ENCODE measurements around the gene BCAR3.
"Not testable (repeated sequence)": the region's sequence is repeated elsewhere in the genome, so short reads cannot be mapped to it uniquely, and the experiment has no call there.

The BCAR3 gene

DNA sequence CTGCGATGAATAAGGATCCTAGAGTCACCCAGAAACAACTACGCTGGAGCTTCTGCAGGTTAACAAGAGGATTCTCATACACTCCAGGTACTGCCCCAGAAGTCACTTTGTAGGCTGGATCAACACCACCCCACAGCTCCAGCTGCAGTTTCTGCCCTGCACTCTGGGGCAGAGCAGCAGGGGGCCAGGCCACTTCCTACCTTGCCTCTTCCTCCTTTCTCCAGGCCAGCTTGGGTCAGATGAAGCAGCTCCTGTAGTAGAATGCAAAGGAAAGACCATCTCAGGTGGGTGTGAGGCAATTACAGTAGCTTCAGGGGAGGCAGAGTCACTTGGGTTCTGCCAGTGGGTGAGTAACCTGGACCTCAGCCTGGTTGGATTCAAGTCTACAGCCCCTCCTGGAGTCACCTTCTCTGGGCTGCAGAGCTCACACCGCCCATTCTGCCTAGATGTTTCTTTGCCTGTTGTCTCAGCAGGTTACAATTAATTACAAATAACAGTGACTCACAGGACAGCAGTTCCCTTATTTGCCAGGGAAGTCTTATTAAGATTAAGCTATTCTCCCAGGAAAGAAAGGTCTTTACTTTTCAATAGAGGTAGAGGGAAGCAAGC is 24.4 kb upstream of the BCAR3 start:
- no peak for DNase-seq (ENCODE audit: low spot score)

DNA sequence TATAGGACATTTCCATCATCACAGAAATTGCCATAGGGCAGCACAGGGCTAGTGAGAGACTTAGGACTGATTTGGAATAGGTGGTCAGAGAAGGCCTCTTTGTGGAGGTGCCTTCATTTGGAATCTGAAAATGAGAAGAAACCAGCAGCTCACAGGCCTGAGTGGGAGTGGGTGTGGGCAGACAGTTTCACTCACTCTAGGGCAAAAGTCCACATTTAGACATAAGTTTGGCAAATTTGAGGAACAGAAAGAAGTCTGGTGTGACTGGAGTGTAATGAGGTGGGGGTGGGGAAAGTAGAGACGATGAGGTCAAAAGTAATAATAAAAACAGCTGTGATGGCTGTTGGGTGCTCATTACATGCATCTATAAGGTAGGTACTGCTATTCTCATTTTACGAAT is 22.4 kb upstream of the BCAR3 start:
- no peak for DNase-seq (ENCODE audit: low spot score)

DNA sequence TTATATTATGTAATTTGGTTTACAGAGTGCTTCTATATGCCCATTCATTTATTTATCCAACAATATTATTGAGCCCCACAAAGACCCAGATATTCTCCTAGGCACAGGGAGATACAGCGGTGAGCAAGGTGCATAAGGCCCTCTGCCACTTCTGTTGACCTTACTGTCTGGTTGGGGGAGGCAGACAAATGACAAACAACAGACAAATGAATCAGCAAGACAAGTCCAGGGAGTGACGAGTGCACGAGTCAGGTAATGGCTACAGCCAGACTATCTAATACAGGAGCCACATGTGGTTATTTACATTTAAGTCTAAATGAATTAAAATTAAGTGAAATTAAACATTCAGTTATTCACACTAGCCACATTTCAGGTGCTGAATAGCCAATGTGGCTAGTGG is 22.0 kb upstream of the BCAR3 start:
- DNase-seq (ENCODE audit: low spot score): no peak

DNA sequence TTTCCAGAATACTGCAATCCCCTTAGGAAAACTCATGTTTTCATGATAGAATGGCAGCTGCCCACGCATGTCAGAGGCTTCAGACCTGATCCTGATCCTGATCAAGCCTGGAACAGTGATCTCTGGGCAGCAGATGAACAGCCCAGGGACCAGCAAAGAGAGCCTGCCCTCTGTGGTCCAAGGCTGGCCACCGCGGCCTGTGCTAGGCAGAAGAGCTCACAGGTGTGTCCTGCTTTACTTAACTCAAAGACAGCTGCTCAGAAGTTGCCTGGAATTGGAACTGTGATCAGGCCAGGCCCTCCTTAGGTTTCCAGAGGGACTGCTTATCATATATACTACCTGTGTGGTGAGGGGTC is 21.2 kb upstream of the BCAR3 start:
- DNase-seq (ENCODE audit: low spot score): no peak

DNA sequence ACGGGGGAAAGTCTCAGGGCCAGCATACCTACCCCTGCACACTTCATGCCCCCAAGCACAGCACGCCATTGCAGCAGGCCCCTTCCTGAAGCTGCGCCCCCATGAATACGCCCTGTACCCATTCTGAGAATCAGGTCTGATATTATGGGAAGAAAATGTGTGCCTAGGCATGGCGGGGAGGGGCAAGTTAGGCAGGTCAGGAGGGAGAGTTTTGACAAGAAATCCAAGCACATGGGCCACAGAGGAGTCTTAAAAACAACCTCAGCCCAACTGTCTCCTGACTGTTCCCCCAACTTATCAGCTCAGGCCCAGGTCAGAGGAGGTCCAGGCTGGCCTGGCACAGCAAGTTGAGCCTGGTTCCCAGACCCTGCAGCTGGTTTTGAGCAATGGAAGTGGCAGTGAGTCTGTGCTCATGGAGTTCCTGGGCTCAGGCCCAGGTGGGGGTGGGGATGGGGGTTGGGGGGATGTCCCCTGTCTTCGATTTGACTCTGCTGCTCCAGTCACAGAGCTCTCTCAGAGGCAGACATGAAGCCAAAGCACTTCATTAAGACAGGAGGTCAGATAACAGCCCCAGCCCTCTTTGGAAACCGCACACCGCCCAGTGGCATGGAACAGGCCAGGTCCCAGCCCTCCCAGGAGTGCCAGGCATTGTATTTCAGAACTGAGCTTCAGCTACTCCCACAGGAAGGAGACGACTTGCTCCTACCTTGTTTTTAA is 20.6 kb upstream of the BCAR3 start:
- DNase-seq (ENCODE audit: low spot score): no peak

DNA sequence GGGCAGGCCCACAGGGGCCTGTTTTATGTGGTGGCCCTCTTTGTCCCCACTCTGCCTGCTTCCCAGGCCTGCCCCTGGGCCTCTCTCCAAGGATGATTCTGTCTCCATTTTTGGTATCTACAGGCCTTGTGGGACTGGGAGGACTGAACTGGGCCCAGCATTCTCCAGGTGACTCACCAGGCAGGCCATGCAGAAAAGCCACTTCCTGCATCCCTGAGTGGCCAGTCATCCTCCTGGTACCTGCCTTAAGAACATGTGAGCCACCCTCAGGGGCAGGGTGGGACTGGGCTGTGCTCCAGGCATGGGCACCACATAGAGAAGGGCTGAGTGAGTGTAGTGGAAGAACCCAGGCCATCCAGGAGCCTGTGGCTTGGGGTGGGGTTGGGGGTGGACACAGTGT is 20.0 kb upstream of the BCAR3 start:
- DNase-seq (ENCODE audit: low spot score): peak; percentile 95

DNA sequence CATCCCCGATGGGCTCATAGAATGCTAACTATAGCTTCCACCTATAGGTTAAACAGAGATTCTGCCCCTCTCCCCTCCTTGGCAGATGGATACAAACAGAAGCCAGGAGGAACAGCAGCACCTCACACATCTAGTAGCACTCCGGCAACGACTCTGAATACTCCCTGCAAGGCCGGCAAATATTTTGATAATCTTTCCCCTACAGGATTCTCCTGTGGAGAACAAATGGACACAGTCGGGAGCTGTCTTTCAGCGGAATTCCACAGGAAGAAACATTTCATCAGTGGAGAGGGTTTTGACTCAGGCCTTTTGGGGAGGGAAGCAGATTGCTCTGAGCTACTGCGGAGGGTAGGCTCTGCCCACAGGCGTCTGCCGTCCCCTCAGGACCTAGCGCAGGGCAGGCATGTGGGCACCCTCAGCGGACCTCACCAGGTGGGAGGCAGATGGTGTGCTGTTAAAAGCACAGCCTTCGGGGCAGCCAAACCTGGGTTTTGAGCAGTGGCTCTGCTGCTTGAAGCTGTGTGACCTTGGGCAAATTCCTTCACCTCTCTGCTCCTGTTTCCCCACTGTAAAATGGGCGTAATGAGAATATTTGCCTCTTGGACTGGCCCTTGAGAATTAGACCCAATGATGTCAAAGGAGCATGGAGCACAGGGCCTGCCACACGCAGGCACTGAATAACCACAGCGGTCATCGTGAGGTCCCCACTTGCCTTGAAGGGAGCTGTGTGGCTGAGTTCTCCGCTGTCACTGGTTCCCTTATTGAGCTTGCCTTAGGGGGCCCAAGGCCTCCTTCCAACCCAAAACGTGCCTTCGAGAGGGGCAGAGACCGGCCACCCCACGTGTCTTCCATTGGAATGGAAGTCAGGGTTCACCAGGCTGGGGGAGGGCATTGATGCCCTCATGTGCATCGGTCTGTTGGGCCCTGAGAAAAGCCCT is 19.2 kb upstream of the BCAR3 start:
- no peak for DNase-seq (ENCODE audit: low spot score)

DNA sequence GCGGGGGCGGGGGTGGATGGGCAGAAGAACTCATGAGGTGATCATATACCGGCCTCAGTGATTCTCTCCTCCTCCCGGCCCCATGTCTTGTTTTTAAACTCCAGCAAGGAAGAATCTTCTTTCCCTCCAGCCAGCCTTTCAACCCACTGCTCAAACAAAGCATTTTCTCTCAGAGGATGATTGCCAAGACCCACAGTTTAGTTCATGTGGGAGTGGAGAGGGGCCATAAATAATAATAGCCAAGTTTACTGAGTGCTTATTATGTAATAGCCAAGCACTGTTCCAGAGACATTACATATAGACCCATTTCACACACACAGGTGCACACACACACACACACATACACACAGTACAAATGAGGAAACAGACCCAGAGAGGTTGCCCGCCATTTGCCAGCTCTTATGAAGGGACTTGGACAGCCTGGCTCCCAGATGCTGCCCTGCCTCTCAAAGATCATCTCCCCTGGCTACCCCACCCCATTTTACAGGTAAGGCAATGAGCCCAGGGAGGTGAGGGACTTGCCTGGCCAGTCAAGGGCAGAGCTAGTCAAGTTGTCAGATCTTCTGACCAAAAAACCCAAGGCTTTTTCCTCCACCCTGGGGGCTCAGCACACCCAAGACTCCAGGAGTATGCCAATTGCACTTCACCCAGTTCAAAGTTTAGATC is 18.0 kb upstream of the BCAR3 start:
- DNase-seq (ENCODE audit: low spot score): no peak

DNA sequence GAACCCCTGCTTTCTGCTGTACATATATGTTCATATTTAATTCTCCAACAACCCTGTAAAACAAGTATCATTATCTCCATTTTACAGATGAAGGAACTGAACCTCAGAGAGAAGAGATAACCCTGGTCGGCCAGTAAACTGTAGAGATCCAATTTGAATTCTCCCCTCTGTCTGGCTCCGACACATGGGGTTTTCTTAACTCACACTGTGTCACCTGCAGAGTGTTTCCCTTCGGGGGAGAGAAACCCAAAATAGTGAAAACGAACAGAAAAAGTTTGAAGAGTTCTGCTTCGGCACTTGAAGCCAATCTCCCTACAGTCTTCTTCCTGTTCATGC is 17.4 kb upstream of the BCAR3 start:
- no peak for DNase-seq (ENCODE audit: low spot score)

DNA sequence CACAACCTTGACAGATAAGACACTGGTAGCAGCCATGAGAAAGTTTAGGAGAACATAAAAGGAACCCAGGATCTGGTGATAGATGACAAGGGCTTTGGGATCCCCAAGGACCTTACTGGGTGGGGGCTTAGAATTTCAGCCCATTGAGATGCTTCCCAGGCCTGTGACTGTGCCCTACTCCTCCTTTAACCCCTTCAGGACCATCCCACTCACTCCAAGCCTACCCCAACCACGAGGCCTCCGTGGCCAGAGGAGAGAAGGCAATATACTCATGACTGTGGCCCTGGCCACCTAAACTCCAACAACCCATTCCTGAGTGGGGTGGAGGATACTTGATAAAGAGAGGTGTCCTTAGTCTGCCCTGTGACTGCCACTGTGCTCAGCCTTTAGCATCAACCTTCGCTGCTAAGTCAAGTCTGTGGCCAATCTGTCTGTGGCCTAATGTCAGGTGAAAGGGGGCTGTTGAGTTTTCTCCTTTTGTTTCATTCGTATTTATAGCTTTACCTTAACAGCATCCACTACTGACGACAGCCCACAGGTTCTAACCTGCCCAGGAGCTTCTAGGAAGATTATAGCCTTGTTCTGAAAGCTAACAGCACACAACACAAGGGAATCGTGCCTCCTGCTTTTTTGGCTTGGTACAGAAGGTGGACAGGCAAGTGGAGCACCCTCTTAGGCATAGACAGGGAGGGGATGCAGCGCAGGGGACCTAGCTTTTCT is 16.9 kb upstream of the BCAR3 start:
- DNase-seq (ENCODE audit: low spot score): no peak

DNA sequence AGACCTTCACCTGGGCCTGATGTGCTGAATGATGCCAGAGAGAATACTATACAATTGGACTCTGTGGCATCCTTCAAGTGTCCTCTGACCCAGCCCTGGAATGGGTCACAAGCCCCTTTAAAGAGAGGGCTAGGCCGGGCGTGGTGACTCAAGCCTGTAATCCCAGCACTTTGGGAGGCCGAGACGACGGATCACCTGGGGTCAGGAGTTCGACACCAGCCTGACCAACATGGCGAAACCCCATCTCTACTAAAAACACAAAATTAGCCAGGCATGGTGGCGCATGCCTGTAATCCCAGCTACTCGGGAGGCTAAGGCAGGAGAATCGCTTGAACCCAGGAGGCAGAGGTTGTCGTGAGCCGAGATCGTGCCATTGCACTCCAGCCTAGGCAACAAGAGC is 15.9 kb upstream of the BCAR3 start:
- not testable (repeated sequence) for DNase-seq (ENCODE audit: low spot score)

DNA sequence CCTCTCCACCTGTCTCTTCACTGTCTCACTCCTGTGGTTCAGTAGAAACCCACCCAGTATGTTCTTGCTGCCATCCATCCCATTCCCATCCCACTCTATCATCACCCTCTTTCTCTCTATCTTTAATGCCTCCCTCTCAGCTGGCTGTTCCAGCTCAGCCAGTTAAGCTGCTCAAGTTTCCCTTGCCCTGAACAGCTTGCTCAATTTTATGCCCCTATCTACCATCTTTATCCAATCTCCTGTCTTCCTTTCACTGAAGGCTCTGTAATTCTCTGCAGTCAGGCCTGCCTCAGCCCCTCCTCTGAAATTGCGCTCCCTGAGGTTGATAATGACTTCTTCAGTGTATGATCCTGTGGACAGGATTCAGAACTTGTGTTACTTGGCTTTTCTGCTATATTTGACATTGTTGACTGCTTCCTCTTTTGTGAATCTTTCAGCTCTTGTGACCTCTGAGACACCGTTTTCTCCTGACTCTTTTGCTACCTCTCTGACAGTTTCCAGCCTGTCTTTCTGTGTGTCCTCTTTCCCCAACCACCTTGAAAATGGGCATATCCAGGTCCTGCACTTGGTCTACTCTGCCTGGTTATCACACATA is 13.9 kb upstream of the BCAR3 start:
- no peak for DNase-seq (ENCODE audit: low spot score)

DNA sequence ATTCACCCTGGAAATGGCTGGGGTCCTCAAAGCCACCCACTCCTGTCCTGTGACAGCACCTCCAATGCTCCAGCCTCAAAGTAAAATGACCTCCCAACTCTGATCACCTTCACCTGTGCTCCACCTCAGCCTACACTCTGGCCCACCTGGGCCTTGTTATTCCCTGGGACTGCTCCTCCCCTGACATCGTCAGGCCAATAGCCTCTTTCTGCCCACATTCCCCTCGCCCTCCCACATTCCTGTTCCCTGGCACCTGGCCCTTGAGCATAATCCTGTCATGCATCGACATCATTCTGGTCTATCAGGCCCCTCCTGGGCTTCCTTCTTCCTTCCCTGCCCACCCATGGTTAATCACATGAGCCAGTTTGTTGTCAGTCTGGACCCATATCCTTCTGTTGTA is 13.2 kb upstream of the BCAR3 start:
- no peak for DNase-seq (ENCODE audit: low spot score)

DNA sequence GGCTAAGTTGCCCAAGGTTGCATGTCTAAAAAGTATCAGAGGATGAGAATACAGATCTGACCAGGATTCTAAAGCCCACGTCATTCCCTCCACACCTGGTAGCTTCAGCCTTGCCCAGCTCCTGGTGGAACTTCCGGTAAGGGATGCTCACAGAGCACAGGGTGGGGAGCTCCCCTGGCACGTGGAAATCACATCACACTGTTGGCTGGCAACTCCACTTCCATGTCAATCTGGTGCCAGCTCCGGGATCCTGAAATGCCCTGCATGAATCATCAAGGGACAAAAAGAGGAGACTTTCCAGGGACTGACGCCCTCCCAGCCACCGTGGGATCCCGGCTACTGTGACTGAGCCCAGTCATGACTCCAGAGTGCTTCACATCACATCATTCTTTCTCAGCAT is 12.4 kb upstream of the BCAR3 start:
- no peak for DNase-seq (ENCODE audit: low spot score)

DNA sequence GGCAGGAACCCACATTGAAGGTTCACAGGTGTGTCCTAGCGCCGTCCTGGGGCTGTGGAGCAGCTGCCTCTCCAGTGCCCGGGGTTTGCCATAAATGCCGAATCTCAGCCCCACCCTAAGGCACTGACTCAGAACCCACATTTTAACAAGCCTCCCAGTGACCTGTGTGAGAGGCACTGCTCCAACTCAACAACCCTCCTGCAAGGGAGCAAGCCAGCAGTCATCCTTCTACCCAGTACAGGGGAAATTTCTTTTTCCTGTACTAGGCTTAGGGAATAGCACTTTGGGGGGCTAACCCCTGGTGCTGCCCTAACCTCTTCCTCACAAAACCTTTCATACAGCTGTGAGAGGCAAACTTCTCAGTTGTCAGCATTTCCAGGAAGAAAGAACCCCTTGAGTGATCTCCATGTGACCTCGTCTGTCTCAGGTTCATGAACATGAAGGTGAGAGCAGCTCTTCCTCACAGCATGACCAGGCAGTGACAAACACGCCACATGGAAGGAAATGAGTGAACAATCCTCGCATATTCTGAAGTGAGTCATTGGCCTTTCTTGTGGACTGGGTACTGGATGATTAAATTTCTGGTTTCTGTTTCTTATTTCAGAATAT is 11.4 kb upstream of the BCAR3 start:
- peak; percentile 79 for DNase-seq (ENCODE audit: low spot score)

DNA sequence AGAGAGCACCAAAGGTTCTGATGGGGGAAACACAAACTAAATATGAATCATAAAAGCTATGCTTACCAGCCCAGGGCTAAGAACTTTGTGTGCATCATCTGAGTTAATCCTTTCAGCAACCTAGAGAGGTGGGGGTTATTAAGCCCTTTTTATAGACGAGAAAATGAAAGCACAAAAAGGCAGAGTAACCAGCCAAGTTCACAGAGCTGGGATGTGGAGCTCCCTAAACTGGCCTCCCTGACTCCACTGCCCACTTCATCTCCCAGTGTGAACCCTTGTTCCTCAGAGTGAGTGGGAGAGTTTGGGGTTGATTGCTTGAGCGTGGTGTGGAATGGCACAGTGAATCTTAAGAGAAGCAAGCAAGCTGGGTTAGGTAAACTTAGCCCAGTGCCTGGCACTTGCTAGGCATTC is 10.8 kb upstream of the BCAR3 start:
- no peak for DNase-seq (ENCODE audit: low spot score)

DNA sequence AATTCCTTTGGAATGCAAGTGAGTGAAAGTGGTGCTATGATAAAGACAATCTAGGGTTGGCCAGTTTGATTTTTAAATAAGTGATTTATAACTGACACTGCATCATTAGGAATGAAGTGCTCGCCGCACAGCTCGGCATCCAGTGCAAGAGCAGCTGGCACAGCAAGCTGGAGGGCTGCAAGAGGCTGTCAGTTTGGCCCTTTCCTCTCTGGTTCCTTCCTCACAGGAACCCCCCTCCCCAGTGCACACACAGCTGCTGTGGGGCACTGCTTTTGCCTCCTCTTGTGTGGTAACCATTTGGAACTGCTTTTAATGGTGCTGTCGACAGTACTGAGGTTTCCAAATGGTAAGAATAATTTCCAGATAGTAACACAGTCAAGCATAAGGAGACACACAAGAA is 10.4 kb upstream of the BCAR3 start:
- DNase-seq (ENCODE audit: low spot score): no peak

DNA sequence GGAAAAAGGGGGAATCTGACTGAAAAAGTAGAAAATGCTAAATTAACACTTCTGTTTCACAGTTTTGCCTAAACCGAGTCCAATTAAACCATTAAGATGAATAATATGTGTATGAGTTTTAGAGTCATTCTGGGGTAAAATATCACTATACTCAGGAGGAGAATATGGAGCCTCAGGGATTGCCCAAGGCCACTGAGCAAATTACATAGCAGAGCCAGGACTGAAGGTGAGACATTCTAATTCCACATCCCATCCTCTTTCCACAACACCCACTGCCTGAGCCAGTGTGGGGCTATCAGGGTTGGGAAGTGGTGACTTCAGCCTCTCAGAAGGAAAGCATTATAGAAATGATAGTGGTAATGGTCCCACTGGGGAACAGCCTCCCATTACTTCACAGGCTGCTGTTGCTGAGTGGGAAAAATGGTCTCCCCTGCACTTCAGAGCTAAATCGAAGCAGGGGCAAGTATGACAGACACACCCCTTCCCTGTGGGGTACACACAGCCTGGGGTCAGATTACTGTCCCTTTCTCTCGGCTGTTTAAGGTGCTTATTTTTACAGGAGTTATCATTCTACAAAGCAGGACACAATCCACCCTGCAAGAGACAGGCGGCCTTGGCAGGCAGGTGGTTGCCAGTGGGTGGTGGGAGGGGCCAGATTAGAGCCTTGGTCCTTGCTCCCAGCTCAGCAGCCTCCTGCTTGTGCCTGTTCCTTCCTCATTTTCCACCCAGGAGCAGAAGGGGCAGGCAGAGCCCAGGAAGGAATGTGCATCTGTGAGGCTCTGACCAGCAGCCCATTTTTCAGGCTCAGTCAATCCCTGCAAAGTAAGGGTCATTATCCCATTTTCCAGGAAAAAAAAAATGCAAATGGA is 9.5 kb upstream of the BCAR3 start:
- no peak for DNase-seq (ENCODE audit: low spot score)

DNA sequence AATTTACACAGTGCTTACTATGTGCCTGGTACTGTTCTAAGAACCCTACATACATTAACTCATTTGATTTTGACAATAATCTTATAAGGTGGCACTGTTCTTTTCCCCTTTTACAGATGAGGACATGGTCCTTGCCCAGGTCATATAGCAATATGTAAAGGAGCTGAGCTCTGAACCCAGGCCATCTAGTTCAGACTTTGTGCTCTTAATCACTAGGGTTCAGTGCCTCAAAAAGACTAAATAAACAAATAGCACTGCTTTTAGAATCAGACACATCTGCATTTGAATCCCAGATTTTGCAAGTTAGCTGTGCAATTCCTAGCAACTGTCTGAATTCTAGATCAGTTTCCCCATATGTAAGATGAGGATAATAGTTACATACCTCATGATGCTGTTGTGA is 8.7 kb upstream of the BCAR3 start:
- no peak for DNase-seq (ENCODE audit: low spot score)

DNA sequence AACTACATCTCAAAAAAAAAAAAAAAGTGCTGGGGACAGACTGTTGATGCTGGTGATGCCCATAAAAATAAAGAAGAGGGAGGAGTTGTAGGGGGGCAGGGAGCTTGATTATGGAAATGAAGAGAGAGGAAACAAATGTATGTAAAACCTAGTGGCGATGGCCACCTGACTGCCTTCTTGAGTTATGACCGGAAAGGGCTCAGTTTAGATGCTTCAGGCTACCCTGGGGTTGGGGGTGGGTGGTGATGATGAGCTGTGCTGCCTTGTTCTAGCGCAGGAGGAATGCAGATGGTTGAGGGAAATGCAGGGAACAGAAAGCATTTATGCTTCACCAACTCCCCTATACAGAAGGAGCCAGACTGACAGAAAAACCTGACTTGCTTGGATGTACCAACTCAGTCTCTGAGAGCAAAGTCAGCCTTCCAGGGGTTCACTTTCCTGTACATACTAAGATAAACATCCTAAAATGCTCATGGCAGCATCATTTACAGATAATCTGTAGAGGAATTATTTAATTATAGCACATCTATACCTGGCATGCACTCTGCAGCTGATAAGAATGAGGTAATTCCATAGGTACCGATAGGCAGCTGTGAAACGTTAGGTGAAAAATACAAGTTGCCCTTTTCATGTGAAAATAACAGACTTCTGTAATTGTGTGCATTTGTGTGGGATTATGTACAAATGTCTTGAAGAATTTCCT is 8.0 kb upstream of the BCAR3 start:
- DNase-seq (ENCODE audit: low spot score): no peak
